WI38 (cell line): ENCODE measurements around the gene MINDY4B.

Source experiments
- H3K4me3 ChIP-seq: 2 replicates; pipeline ENCODE4 v1.5.1; 2011; ENCODE audit warnings: low read depth, mild to moderate bottlenecking, control low read depth, low read length
- CTCF ChIP-seq: IDR thresholded peaks from 2 replicates; pipeline ENCODE4 v1.5.1; 2012; ENCODE audit warnings: low read depth, mild to moderate bottlenecking, control low read depth, low read length

Gene MINDY4B

GRCh38 chr3:150901793-150902192, 3.4 kb downstream of the MINDY4B start:
- TF ChIP-seq CTCF, result no peak
- no peak overlapping the region for H3K4me3 ChIP-seq

- TF ChIP-seq CTCF, result no peak
- H3K4me3 ChIP-seq, result no peak overlapping the region
Measured at GRCh38 chr3:150899141-150899540, 6.1 kb downstream of the MINDY4B start.

- no peak for TF ChIP-seq CTCF
- no peak overlapping the region for H3K4me3 ChIP-seq
Measured at GRCh38 chr3:150898046-150898754, 7.0 kb downstream of the MINDY4B start.

GRCh38 chr3:150897592-150897991, 7.6 kb downstream of the MINDY4B start:
- no peak overlapping the region for H3K4me3 ChIP-seq
- no peak for TF ChIP-seq CTCF

GRCh38 chr3:150890831-150891230, 14.4 kb downstream of the MINDY4B start:
- TF ChIP-seq CTCF, result no peak
- no peak overlapping the region for H3K4me3 ChIP-seq

- no peak for TF ChIP-seq CTCF
- no peak overlapping the region for H3K4me3 ChIP-seq
Measured at GRCh38 chr3:150890295-150890694, 14.9 kb downstream of the MINDY4B start.

- no peak overlapping the region for H3K4me3 ChIP-seq
- TF ChIP-seq CTCF, result no peak
Measured at GRCh38 chr3:150889106-150889505, 16.1 kb downstream of the MINDY4B start.
